ENCODE measurements around the gene FCRL6.

Gene FCRL6

GRCh38 chr1:159854116-159854692, 52.0 kb downstream of the FCRL6 start:
- H3K79me2 ChIP-seq (ENCODE audit: insufficient read depth, low read length): no peaks in the 10 kb centered on the region
- H2AFZ ChIP-seq (ENCODE audit: low read length): no peak overlapping the region
- no peaks in the 10 kb centered on the region for H3K36me3 ChIP-seq (ENCODE audit: insufficient read depth, low read length)
- TF ChIP-seq EZH2 (IDR thresholded peaks at IDR 0.05; ENCODE audit: borderline replicate concordance, low read length) (no peak), CTCF (IDR thresholded peaks at IDR 0.05; ENCODE audit: low read length) (no peak)
- H3K27ac ChIP-seq (ENCODE audit: low read depth, low read length, poor library complexity, severe bottlenecking): no peak overlapping the region
- H3K9me3 ChIP-seq (ENCODE audit: low read length): no peaks in the 10 kb centered on the region
- no peaks in the 10 kb centered on the region for H3F3A ChIP-seq (ENCODE audit: insufficient read depth, low read length)
- 0 out of 2 replicates have a peak, but pooled peaks cover 5% of the 10 kb centered on the region for H3K27me3 ChIP-seq (ENCODE audit: insufficient read depth, low read length)
- H3K4me2 ChIP-seq (ENCODE audit: low read length): no peak overlapping the region
- H3K4me3 ChIP-seq (ENCODE audit: low read depth, low read length, poor library complexity, severe bottlenecking): no peak overlapping the region
- H3K9me2 ChIP-seq (ENCODE audit: low read depth, low read length): no peaks in the 10 kb centered on the region
- no peaks in the 10 kb centered on the region for H3K4me1 ChIP-seq (ENCODE audit: insufficient read depth, low read length, severe bottlenecking)
- H3K9ac ChIP-seq (ENCODE audit: low read length): no peak overlapping the region
- H4K20me1 ChIP-seq (ENCODE audit: insufficient read depth, low read length): no peaks in the 10 kb centered on the region

GRCh38 chr1:159854693-159855192, 52.6 kb downstream of the FCRL6 start:
- H3K36me3 ChIP-seq (ENCODE audit: insufficient read depth, low read length): no peaks in the 10 kb centered on the region
- H3K9me2 ChIP-seq (ENCODE audit: low read depth, low read length): no peaks in the 10 kb centered on the region
- H3F3A ChIP-seq (ENCODE audit: insufficient read depth, low read length): no peaks in the 10 kb centered on the region
- H3K9ac ChIP-seq (ENCODE audit: low read length): no peak overlapping the region
- 0 out of 2 replicates have a peak, but pooled peaks cover 4% of the 10 kb centered on the region for H3K27me3 ChIP-seq (ENCODE audit: insufficient read depth, low read length)
- no peak overlapping the region for H3K27ac ChIP-seq (ENCODE audit: low read depth, low read length, poor library complexity, severe bottlenecking)
- H2AFZ ChIP-seq (ENCODE audit: low read length): no peak overlapping the region
- TF ChIP-seq EZH2 (IDR thresholded peaks at IDR 0.05; ENCODE audit: borderline replicate concordance, low read length) (no peak), CTCF (IDR thresholded peaks at IDR 0.05; ENCODE audit: low read length) (no peak)
- no peaks in the 10 kb centered on the region for H3K4me1 ChIP-seq (ENCODE audit: insufficient read depth, low read length, severe bottlenecking)
- no peak overlapping the region for H3K4me3 ChIP-seq (ENCODE audit: low read depth, low read length, poor library complexity, severe bottlenecking)
- no peaks in the 10 kb centered on the region for H4K20me1 ChIP-seq (ENCODE audit: insufficient read depth, low read length)
- H3K9me3 ChIP-seq (ENCODE audit: low read length): no peaks in the 10 kb centered on the region
- no peak overlapping the region for H3K4me2 ChIP-seq (ENCODE audit: low read length)
- no peaks in the 10 kb centered on the region for H3K79me2 ChIP-seq (ENCODE audit: insufficient read depth, low read length)

- H3K4me2 ChIP-seq (ENCODE audit: low read length): no peak overlapping the region
- H3K9ac ChIP-seq (ENCODE audit: low read length): no peak overlapping the region
- no peak overlapping the region for H3K4me3 ChIP-seq (ENCODE audit: low read depth, low read length, poor library complexity, severe bottlenecking)
- H3K36me3 ChIP-seq (ENCODE audit: insufficient read depth, low read length): no peaks in the 10 kb centered on the region
- no peaks in the 10 kb centered on the region for H3F3A ChIP-seq (ENCODE audit: insufficient read depth, low read length)
- no peak overlapping the region for H3K27ac ChIP-seq (ENCODE audit: low read depth, low read length, poor library complexity, severe bottlenecking)
- H3K4me1 ChIP-seq (ENCODE audit: insufficient read depth, low read length, severe bottlenecking): no peaks in the 10 kb centered on the region
- no peaks in the 10 kb centered on the region for H3K9me3 ChIP-seq (ENCODE audit: low read length)
- H3K27me3 ChIP-seq (ENCODE audit: insufficient read depth, low read length): no peaks in the 10 kb centered on the region
- no peaks in the 10 kb centered on the region for H3K9me2 ChIP-seq (ENCODE audit: low read depth, low read length)
- no peak overlapping the region for H2AFZ ChIP-seq (ENCODE audit: low read length)
- no peak for TF ChIP-seq EZH2 (IDR thresholded peaks at IDR 0.05; ENCODE audit: borderline replicate concordance, low read length)
- TF ChIP-seq CTCF (IDR thresholded peaks at IDR 0.05; ENCODE audit: low read length): no peak
- H3K79me2 ChIP-seq (ENCODE audit: insufficient read depth, low read length): no peaks in the 10 kb centered on the region
- no peaks in the 10 kb centered on the region for H4K20me1 ChIP-seq (ENCODE audit: insufficient read depth, low read length)
These were observed 53.5 kb downstream of the FCRL6 start for GRCh38 chr1:159855709-159856108.

All from OCI-LY1 (cell line).